Coronary artery (tissue), 2 donors: ENCODE results near the gene HNRNPF.

Experiments
- DNase-seq: peaks from one replicate; pipeline ENCODE4 v3.0.0-alpha.2; 2017; ENCODE audit warnings: low spot score
- H3K27ac ChIP-seq, 2 donors: fragments of 200-600 bp; sonication (generic); one replicate each; pipeline ENCODE4 v1.5.1; 2016 to 2019
- H3K4me3 ChIP-seq: fragments of 200-600 bp; sonication (generic); 2 replicates; pipeline ENCODE4 v1.5.1; 2016; ENCODE audit warnings: mild to moderate bottlenecking, moderate library complexity
- TF ChIP-seq, protein P1 (sequence below): fragments of 200-600 bp; sonication (generic); IDR thresholded peaks from one replicate; pipeline ENCODE4 v1.5.1; 2019; ENCODE audit warnings: antibody characterized with exemption

Gene HNRNPF

DNA sequence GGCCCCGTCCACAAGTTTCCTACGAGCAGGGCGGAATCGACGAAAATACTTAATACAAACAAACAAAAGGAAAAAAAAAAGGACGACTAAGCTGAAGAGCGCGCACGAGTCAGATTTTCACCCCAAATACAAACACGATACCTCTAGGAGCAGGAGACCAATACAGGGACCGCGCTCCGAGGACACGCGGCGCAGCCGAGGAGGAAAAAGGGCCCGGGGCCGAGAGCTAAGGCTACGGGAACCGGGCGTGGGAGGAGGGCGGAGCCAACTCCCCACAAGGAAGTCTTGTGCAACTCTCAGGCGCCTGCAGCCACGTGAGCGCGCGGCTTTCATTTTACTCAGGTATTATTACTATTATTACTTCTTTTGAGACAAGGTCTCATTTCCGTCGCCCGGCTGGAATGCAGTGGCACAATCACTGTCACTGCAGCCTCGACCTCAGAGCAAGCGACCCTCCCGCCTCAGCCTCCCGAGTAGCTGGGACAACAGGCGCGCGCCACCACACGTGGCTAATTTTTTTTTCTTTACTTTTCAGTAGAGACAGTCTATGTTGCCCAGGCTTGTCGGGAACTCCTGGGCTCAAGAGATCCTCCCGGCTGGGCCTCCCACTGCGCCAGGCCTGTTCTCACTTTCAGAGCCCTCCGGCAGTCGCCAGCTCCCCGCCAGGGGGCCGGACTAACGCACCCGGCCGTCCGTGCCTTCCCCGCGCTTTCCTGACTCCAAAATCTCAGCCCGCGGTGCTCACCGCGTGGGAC lies 1.2 kb downstream of the HNRNPF start:
- TF ChIP-seq, protein P1, sequence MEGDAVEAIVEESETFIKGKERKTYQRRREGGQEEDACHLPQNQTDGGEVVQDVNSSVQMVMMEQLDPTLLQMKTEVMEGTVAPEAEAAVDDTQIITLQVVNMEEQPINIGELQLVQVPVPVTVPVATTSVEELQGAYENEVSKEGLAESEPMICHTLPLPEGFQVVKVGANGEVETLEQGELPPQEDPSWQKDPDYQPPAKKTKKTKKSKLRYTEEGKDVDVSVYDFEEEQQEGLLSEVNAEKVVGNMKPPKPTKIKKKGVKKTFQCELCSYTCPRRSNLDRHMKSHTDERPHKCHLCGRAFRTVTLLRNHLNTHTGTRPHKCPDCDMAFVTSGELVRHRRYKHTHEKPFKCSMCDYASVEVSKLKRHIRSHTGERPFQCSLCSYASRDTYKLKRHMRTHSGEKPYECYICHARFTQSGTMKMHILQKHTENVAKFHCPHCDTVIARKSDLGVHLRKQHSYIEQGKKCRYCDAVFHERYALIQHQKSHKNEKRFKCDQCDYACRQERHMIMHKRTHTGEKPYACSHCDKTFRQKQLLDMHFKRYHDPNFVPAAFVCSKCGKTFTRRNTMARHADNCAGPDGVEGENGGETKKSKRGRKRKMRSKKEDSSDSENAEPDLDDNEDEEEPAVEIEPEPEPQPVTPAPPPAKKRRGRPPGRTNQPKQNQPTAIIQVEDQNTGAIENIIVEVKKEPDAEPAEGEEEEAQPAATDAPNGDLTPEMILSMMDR: no peak
- Histone ChIP-seq H3K27ac (peak overlapping the region; percentile 95 to 97), H3K4me3 (peak overlapping the region; percentile 91)
- peak; percentile 95 for DNase-seq

DNA sequence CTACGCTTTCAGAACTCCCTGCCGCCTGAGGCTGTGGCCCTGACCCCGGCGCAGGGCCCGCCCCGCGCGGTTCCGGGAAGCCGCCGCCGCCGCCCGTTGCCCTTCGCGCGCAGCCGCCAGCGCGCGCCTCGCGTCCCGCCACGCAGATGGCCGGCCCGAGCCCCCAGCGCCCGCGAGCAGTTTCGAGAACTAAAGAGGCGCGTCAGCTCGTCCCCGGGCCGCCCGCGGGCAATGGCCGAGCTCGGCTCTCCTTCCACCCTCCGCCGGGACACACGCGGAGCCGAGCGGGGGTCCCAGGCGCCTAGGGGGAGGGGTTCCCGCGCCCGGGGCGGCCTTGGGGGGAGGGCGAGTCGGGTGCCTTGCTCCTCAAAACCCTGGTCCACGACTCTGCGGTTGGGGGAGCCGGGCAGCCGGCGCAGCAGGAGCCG lies 1.8 kb downstream of the HNRNPF start:
- no peak for DNase-seq
- peak overlapping the region; percentile 95 to 97 for H3K27ac ChIP-seq
- TF ChIP-seq, protein P1: no peak
- peak overlapping the region; percentile 91 for H3K4me3 ChIP-seq

DNA sequence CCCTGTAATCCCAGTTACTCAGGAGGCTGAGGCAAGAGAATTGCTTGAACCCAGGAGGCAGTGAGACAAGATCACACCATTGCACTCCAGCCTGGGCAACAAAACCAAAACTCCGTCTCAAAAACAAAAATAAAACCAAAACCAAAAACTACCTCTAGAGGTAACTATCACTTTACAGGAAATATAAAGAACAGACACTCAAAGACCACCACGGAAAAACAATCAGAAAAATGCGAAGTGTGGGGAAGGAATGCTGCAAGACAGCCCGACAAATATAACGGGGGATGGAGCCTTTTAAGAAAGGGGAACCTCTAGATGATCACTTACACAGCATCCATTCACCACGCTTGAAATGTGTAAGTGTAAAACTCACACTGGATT lies 4.3 kb downstream of the HNRNPF start:
- DNase-seq: no peak

DNA sequence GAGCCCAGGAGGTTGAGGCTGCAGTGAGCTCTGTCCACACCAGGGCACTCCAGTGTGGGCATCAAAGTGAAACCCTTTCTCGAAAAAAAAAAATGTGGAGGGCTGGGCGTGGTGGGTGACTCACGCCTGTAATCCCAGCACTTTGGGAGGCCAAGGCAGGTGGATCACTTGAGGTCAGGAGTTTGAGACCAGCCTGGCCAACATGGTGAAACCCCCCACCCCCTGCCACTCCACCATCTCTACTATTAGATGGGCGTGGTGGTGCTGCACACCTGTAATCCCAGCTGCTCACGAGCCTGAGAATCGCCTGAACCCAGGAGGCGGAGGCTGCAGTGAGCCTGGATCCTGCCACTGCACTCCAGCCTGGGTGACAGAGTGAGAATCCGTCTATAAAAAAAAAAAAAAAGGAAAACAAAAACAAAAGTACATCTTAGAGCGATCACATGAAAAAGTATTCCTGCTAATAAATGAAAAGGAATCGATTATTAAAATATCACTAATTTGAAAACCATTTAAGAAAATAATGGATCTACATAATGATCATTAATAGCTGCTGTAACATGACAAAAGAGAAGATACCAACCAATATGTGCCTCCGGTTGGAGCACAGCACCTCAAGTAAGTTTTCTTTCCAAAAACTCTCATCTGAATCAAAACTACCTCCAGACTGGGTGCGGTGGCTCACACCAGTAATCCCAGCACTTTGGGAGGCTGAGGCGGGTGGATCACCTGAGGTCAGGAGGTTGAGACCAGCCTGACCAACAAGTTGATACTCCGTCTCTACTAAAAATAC lies 4.9 kb downstream of the HNRNPF start:
- Histone ChIP-seq H3K4me3 (no peak overlapping the region), H3K27ac (no peak overlapping the region)
- DNase-seq: no peak
- TF ChIP-seq, protein P1: no peak

More for the DNA sequence above, 4.3 kb downstream of the HNRNPF start:
- H3K27ac ChIP-seq: no peak overlapping the region
- H3K4me3 ChIP-seq: no peak overlapping the region
- TF ChIP-seq, protein P1: no peak

DNA sequence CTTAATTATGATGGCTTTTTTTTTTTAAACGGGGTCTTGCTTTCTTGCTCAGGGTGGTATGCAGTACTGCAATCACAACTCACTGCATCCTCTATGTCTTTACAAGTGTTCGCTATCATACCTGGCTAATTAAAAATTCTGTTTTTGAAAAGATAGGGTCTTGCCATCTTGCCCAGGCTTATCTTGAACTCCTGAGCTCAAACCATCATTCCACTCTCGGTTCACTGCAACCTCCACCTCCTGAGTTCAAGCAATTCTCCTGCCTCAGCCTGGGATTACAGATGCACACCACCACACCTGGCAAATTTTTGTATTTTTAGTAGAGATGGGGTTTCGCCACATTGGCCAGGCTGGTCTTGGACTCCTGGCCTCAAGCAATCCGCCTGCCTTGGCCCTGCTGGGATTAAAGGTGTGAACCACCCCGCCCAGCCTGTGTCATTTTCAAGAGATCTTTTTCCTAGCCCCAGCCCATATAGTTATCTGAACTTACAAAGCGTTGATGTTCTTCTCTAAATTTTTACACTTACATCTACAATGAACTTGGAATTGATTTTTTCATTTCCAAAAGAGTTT lies 6.0 kb downstream of the HNRNPF start:
- no peak overlapping the region for H3K4me3 ChIP-seq
- TF ChIP-seq, protein P1: no peak
- H3K27ac ChIP-seq: no peak overlapping the region
- DNase-seq: peak; percentile 36

DNA sequence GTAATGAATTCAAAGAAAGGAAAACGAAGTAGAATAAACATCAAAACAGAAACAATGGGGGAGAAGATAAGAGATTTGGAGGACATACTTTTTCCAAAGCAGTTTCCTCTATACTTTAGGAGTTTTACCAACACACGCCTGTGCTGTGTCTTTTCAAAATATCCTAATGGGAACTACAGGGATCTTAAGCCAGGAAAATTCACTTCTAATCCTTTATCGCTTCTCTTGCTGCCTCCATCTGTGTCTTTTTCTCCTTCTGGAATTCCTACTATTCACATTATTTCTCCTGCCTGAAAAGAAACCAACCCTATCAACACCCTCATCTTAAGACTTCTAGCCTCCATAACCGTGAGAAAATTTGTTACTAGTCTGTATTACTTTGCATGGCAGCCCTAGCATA lies 6.8 kb downstream of the HNRNPF start:
- H3K27ac ChIP-seq: no peak overlapping the region
- TF ChIP-seq, protein P1: no peak
- no peak for DNase-seq
- H3K4me3 ChIP-seq: no peak overlapping the region
